ENCODE data around the gene PRH2.

Gene PRH2

DNA sequence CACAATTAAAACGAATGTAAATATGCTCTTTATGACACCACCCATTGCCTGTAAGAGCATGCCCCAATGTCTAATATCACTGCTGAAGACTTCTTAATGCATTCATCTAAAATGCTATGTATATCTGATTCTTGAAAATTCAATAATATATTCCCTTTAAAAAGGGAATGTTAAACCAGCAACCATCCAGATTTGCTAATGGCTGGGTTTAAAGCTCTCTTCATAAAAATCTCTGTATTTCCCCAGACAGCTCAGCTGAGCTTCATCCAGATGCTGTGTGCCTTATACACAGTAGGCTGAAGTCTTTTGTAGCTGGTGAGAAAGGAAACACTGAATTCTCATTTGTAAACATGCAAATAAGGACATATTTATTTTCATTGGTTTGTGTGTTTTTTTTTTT lies 10.1 kb downstream of the PRH2 start, which contains the start of gene TAS2R14:
Gene TAS2R14 (minus strand): TSS at position 101 of the 400 bp plus-strand sequence. CDS start 56 bp downstream, at position 45.
- no peaks in the 10 kb centered on the region for H3K27me3 ChIP-seq (ENCODE audit: low read depth)
- in situ Hi-C loops (cut with MboI; ENCODE audit: low sequenced_read_pairs), result no loop called here

DNA sequence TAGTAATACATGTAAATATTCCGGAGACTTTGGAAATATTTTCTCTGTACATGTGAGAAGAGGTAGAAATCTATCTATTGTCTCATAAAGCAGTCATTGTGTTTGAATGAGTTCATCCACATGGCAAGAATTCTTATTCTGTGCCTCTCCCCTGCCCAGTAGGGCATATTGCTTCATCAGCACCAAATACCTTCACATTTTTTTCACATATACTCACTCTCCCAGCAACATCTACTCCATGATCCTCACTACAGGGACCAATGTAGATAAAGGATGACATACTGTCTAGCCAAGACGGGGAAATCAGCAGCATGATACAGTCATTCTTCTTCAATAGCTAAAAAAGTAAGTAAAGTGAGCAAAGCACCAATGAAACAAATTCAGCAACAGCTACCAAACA lies 11.4 kb downstream of the PRH2 start:
- Histone ChIP-seq H3K4me3 (no peak overlapping the region), H3K9me3 (no peaks in the 10 kb centered on the region; the same call in 1 of the 2 replicates), H3K36me3 (replicated peaks) (no peaks in the 10 kb centered on the region), H3K27me3 (ENCODE audit: low read depth) (no peaks in the 10 kb centered on the region), H3K4me1 (no peaks in the 10 kb centered on the region)
- no peak for DNase-seq (ENCODE audit: low spot score in 2 of 2)
- in situ Hi-C loops (cut with MboI; ENCODE audit: low sequenced_read_pairs), result no loop called here

More for the DNA sequence above, 10.1 kb downstream of the PRH2 start, which contains the start of gene TAS2R14:
- Histone ChIP-seq H3K4me3 (no peak within 1 kb of the TSS), H3K9me3 (no peaks in the 10 kb centered on the region; the same call in 1 of the 2 replicates), H3K4me1 (no peaks in the 10 kb centered on the region), H3K36me3 (replicated peaks) (no peaks in the 10 kb centered on the region)
- no peak for DNase-seq (ENCODE audit: low spot score in 2 of 2)

DNA sequence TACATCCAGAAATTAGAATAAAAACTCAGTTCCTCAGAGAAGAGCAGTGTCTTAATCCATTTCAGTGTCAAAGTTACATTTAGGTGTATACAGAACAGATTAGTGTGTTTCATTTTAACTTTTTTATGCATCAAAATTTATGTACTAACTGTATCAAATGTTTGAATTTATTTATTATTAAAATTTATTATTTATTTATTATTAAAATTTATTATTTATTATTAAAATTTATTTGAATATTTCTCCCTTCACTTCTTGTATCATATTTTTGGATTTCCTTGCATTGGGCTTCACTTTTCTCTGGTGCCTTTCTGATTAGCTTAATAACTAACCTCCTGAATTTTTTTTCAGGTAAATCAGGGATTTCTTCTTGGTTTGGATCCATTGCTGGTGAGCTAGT lies 12.3 kb downstream of the PRH2 start:
- Histone ChIP-seq H3K4me3 (no peak overlapping the region), H3K9me3 (no peaks in the 10 kb centered on the region; the same call in 1 of the 2 replicates), H3K27me3 (ENCODE audit: low read depth) (no peaks in the 10 kb centered on the region), H3K4me1 (no peaks in the 10 kb centered on the region), H3K36me3 (replicated peaks) (no peaks in the 10 kb centered on the region)
- DNase-seq (ENCODE audit: low spot score in 2 of 2), result no peak
- in situ Hi-C loops (cut with MboI; ENCODE audit: low sequenced_read_pairs), result no loop called here

DNA sequence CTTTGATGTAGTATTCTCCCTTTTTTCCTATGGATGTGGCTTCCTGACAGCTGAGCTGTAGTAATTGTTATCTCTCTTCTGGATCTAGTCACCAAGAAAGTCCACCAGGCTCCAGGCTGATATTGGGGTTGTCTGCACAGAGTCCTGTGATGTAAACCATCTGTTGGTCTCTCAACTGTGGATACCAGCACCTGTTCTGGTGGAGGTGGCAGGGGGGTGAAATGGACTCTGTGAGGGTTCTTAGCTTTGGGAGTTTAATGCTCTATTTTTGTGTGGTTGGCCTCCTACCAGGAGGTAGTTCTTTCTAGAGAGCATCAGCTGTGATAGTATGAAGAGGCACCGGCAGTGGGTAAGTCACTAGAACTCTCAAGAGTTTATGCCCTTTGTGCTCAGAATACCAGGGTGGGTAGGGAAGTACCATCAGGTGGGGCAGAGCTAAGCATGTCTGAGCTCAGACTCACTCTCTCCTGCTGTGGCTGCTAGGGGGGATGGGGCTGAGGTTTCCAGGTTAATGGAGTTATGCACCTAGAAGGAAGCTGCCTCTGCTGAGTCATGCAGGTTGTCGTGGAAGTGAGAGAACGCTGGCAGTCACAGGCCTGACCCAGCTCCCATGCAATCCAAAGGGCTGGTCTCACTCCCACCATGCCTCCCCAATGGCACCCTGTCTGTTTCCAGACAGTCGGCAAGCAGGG lies 13.0 kb downstream of the PRH2 start:
- no peak for DNase-seq (ENCODE audit: low spot score in 2 of 2)
- Histone ChIP-seq H3K4me1 (no peaks in the 10 kb centered on the region), H3K4me3 (no peak overlapping the region), H3K9me3 (no peaks in the 10 kb centered on the region; the same call in 1 of the 2 replicates), H3K27me3 (ENCODE audit: low read depth) (no peaks in the 10 kb centered on the region), H3K36me3 (replicated peaks) (no peaks in the 10 kb centered on the region)
- in situ Hi-C loops (cut with MboI; ENCODE audit: low sequenced_read_pairs), result no loop called here

DNA sequence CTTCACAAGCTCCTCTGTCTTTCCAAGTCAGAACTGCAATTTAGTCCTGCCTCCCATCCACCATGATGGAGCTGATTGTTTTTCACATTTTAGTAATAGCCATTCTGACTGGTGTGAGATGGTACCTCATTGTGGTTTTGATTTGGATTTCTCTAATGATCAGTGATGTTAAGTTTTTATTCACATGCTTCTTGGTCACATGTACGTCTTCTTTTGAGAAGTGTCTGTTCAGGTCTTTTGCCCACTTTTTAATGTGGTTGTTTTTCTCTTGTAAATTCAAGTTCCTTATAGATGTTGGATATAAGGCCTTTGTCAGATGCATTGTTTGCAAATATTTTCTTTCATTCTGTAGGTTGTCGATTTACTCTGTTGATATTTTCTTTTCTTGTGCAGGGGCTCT lies 14.1 kb downstream of the PRH2 start:
- in situ Hi-C loops (cut with MboI; ENCODE audit: low sequenced_read_pairs), result no loop called here
- Histone ChIP-seq H3K36me3 (replicated peaks) (no peaks in the 10 kb centered on the region), H3K9me3 (no peaks in the 10 kb centered on the region; the same call in 1 of the 2 replicates), H3K27me3 (ENCODE audit: low read depth) (no peaks in the 10 kb centered on the region), H3K4me3 (no peak overlapping the region), H3K4me1 (no peaks in the 10 kb centered on the region)
- DNase-seq (ENCODE audit: low spot score in 2 of 2), result no peak

DNA sequence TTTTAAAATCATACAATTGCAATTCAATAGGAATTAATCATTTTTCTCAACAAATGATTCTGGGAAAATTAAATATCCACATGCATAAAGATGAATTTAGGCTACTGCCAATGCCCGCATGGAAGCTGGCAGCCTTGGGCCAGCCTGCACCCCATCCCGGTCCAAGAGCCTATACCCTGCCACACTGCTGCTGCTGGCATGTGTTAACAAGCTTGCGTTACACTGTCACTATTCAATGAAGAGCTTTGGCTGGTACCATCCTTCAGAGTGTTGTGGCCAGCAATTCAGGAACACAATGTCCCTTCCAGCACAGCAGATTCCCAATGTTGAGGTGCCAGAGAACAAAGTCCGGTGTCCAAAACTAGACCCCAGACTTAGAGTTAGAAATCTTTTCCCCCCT lies 23.6 kb downstream of the PRH2 start:
- Histone ChIP-seq H3K9me3 (no peaks in the 10 kb centered on the region), H3K36me3 (replicated peaks) (no peaks in the 10 kb centered on the region), H3K4me3 (no peak overlapping the region), H3K4me1 (no peaks in the 10 kb centered on the region), H3K27me3 (ENCODE audit: low read depth) (no peaks in the 10 kb centered on the region)
- in situ Hi-C loops (cut with MboI; ENCODE audit: low sequenced_read_pairs), result no loop called here
- DNase-seq (ENCODE audit: low spot score in 2 of 2), result no peak

DNA sequence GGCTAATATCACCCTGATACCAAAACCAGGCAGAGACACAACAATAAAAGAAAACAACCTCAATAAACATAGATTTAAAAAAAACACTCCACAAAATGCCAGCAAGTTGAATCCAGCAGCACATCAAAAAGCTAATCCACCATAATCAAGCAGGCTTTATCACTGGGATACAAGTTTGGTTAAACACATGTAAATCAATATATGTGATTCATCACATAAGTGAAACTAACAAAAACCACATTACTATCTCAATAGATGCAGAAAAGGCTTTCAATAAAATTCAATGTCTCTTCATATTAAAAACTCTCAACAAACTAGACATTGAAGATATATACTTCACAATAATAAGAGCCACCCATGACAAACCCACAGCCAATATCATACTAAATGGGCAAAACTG lies 27.0 kb downstream of the PRH2 start:
- H3K9me3 ChIP-seq, result no peaks in the 10 kb centered on the region
- H3K36me3 ChIP-seq (replicated peaks), result no peaks in the 10 kb centered on the region
- DNase-seq (ENCODE audit: low spot score in 2 of 2), result no peak
- H3K4me3 ChIP-seq, result no peak overlapping the region
- in situ Hi-C loops (cut with MboI; ENCODE audit: low sequenced_read_pairs), result no loop called here
- no peaks in the 10 kb centered on the region for H3K4me1 ChIP-seq
- H3K27me3 ChIP-seq (ENCODE audit: low read depth), result no peaks in the 10 kb centered on the region

DNA sequence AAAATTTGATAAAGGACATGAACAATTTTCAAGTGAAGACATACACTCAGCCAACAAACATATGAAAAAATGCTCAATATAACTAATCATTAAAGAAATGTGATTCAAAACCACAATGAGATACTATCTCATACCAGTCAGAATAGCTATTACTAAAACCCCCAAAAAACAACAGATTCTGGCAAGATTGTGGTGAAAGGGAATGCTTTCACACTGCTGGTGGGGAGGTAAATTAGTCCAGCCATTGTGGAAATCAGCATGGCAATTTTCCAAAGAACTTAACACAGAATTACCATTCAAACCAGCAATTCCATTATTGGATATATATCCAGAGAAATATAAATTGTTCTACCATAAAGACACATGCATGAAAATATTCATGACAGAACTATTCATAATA lies 28.7 kb downstream of the PRH2 start:
- Histone ChIP-seq H3K27me3 (ENCODE audit: low read depth) (no peaks in the 10 kb centered on the region), H3K4me3 (no peak overlapping the region), H3K36me3 (replicated peaks) (no peaks in the 10 kb centered on the region), H3K4me1 (no peaks in the 10 kb centered on the region), H3K9me3 (no peaks in the 10 kb centered on the region)
- no peak for DNase-seq (ENCODE audit: low spot score in 2 of 2)
- in situ Hi-C loops (cut with MboI; ENCODE audit: low sequenced_read_pairs), result no loop called here

DNA sequence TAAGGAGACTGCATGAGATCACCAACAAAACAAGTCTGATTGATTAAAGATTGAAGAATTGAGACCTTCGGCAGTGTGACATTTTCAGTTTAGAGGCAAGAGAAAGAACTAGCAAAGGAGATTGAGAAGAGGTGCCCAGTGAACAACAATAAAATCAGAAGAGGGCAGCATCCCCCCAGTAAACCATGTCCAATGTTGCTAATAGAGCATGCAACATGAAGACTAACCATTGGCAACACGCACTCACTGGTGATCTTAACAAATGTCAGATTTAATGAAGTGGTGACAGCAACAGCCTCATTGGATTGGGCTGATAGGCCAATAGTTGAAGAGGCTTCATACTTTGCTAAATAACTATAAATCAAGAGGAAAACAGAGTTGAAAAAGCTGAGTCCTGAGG lies 30.8 kb downstream of the PRH2 start:
- Histone ChIP-seq H3K4me1 (no peaks in the 10 kb centered on the region), H3K9me3 (no peaks in the 10 kb centered on the region), H3K4me3 (no peak overlapping the region), H3K27me3 (ENCODE audit: low read depth) (no peaks in the 10 kb centered on the region), H3K36me3 (replicated peaks) (no peaks in the 10 kb centered on the region)
- no peak for DNase-seq (ENCODE audit: low spot score in 2 of 2)
- in situ Hi-C loops (cut with MboI; ENCODE audit: low sequenced_read_pairs), result no loop called here

DNA sequence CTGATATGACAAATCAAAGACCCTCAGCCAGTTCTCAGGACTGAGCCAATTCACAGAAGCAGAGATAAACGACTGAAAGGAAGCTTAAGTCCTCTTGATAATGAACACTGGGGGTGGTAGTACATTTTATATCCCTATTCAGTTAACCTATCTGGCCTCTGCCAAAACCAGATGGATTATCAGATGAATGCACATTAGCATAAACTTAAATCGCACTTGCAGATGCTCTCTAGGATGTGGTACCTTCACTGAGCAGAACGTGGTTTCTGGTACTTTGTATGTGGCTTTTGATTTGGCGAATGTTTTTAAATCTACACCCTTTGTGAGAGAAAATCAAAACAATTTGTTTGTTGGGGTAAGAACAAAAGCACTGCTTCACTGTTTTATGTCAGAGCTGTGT lies 31.2 kb downstream of the PRH2 start:
- Histone ChIP-seq H3K4me3 (no peak overlapping the region), H3K36me3 (replicated peaks) (no peaks in the 10 kb centered on the region), H3K4me1 (no peaks in the 10 kb centered on the region), H3K27me3 (ENCODE audit: low read depth) (no peaks in the 10 kb centered on the region), H3K9me3 (no peaks in the 10 kb centered on the region)
- DNase-seq (ENCODE audit: low spot score in 2 of 2), result no peak
- in situ Hi-C loops (cut with MboI; ENCODE audit: low sequenced_read_pairs), result no loop called here

DNA sequence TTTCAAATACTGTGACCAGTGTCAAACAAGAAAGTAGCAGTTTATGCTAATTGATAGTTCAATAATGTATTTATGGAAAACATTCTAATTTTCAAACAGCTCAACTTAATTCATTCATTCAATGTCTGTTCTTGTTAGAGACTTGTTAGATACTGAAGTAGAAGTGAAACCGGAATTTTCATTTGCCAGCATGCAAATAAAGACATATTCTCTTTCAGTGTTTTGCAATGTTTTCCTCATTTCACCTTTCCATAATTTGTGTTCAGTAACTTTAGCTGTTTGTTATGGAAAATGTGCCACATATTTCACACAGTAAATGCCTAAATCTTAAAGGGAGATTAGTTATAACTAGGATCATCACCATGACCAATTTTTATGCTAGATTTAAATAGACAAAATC lies 36.4 kb downstream of the PRH2 start:
- no peak overlapping the region for H3K4me3 ChIP-seq
- no peaks in the 10 kb centered on the region for H3K9me3 ChIP-seq
- in situ Hi-C loops (cut with MboI; ENCODE audit: low sequenced_read_pairs), result no loop called here
- no peaks in the 10 kb centered on the region for H3K4me1 ChIP-seq
- no peaks in the 10 kb centered on the region for H3K36me3 ChIP-seq (replicated peaks)
- H3K27me3 ChIP-seq (ENCODE audit: low read depth), result no peaks in the 10 kb centered on the region
- no peak for DNase-seq (ENCODE audit: low spot score in 2 of 2)

DNA sequence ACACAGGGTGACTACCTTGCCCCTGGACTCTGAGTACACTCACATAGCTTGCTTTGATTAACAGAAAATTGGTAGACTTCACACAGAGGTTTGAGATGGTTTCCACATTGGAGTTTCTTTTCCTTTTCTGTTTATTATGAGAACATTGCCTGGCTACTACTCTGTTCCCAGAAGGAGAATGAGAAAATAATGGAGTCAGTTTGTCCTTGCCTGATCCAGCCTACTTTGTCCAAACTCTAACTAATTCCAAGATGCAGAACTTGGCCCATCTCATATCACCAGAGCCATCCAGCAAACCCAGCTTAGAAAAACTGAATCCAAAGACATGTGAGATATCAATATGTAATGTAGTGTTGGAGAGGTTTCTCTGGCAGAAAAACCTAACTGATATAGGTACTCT lies 37.3 kb downstream of the PRH2 start:
- no peak for DNase-seq (ENCODE audit: low spot score in 2 of 2)
- in situ Hi-C loops (cut with MboI; ENCODE audit: low sequenced_read_pairs), result no loop called here
- Histone ChIP-seq H3K4me3 (no peak overlapping the region), H3K4me1 (no peaks in the 10 kb centered on the region), H3K36me3 (replicated peaks) (no peaks in the 10 kb centered on the region), H3K27me3 (ENCODE audit: low read depth) (no peaks in the 10 kb centered on the region), H3K9me3 (no peaks in the 10 kb centered on the region)

DNA sequence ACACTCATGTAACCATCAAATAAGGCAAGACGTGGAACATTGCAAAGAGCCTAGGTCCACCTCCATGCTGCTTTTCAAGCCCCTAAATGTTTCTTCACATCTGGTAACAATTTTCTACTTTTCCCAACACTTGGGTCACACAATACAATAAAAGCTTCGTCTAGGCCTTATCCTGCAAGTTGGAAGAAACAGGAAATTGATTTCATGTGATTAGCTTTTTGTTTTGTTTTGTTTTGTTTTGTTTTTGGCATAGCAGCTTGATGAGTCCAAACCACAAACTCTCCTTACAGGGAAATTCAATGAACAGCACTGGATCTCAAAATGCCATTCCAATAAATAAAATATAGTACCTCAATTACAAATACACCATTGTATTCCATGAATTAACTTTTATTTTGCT lies 38.4 kb downstream of the PRH2 start:
- no peak for DNase-seq (ENCODE audit: low spot score in 2 of 2)
- H3K36me3 ChIP-seq (replicated peaks), result no peaks in the 10 kb centered on the region
- in situ Hi-C loops (cut with MboI; ENCODE audit: low sequenced_read_pairs), result no loop called here
- no peak overlapping the region for H3K4me3 ChIP-seq
- no peaks in the 10 kb centered on the region for H3K27me3 ChIP-seq (ENCODE audit: low read depth)
- no peaks in the 10 kb centered on the region for H3K9me3 ChIP-seq
- no peaks in the 10 kb centered on the region for H3K4me1 ChIP-seq

DNA sequence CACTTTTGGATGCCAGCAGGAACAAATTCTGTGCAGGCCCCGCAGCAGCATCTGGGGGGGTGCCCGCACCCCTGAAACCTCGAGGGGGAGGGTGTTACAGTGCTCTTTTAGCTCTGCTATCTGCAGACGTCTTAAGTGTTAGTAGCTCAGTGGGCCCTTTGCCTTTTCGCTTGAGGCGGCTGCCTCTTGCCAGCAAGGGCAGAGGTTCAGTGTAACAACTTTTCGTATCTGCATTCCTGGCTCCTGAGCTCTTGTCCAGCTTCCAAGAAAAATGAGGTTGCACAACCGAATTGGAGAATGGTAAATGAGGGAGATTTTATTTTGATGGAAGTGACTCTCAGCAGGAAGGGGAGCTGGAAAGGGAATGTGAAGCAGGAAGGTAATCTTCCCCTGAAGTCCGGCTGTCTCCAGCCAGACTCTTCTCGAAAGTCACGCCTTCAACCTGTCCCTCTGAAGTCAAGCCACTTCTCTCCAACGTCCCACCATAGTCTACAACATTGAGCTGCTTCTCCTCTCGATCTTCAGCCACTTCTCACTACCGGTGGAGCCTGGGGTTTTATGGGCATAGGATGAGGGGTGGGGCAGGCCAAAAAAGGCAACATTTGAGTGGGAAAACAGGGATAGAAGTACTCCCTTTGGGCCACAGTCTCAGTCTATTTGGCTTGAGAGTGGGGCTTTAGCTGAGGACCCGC lies 39.9 kb downstream of the PRH2 start:
- Histone ChIP-seq H3K4me1 (no peaks in the 10 kb centered on the region), H3K27me3 (ENCODE audit: low read depth) (no peaks in the 10 kb centered on the region), H3K4me3 (no peak overlapping the region), H3K9me3 (no peaks in the 10 kb centered on the region), H3K36me3 (replicated peaks) (no peaks in the 10 kb centered on the region)
- no peak for DNase-seq (ENCODE audit: low spot score in 2 of 2)
- in situ Hi-C loops (cut with MboI; ENCODE audit: low sequenced_read_pairs), result no loop called here
